Liver (tissue), 9 donors: ENCODE measurements around the gene LIPE. TPM values are rescaled to one million over a fixed set of nuclear protein-coding genes. Genes with fewer than 3 reads are reported as not detected.

Experiments
- DNase-seq: peaks from one replicate; pipeline ENCODE4 v3.0.0-alpha.2; 2017; ENCODE audit warnings: low spot score
- H3K27ac ChIP-seq, 2 donors: one replicate each; pipeline ENCODE4 v1.7.0; 2013; ENCODE audit warnings: inconsistent platforms in 2 of 2, low read length in 2 of 2, control low read depth in 1 of 2, low read depth in 1 of 2, mild to moderate bottlenecking in 1 of 2
- H3K27me3 ChIP-seq, 4 donors: one replicate each; pipeline versions ENCODE4 v1.6.1 to v1.7.0; 2013; ENCODE audit warnings: low read length in 3 of 4, inconsistent platforms in 1 of 4, mild to moderate bottlenecking in 1 of 4, moderate library complexity in 1 of 4; ENCODE audit not compliant: control insufficient read depth in 4 of 4, insufficient read depth in 4 of 4
- H3K36me3 ChIP-seq, 4 donors: one replicate each; pipeline versions ENCODE4 v1.6.1 to v1.7.0; 2013; ENCODE audit warnings: low read length in 3 of 4, mild to moderate bottlenecking in 3 of 4, low read depth in 1 of 4, moderate library complexity in 1 of 4; ENCODE audit not compliant: control insufficient read depth in 4 of 4, insufficient read depth in 3 of 4
- H3K4me1 ChIP-seq, 4 donors: one replicate each; pipeline versions ENCODE4 v1.6.1 to v1.7.0; 2013; ENCODE audit warnings: low read length in 3 of 4, mild to moderate bottlenecking in 3 of 4, moderate library complexity in 1 of 4; ENCODE audit not compliant: control insufficient read depth in 4 of 4, insufficient read depth in 4 of 4
- H3K4me3 ChIP-seq, 3 donors: one replicate each; pipeline versions ENCODE4 v1.6.1 to v1.7.0; 2013; ENCODE audit warnings: low read length in 3 of 3, control low read depth in 1 of 3, low read depth in 1 of 3, mild to moderate bottlenecking in 1 of 3
- H3K9ac ChIP-seq, 2 donors: one replicate each; pipeline ENCODE4 v1.7.0; 2013; ENCODE audit warnings: low read length in 2 of 2, mild to moderate bottlenecking in 2 of 2, moderate library complexity in 2 of 2, control low read depth in 1 of 2, low read depth in 1 of 2
- H3K9me3 ChIP-seq, 4 donors: one replicate each; pipeline versions ENCODE4 v1.6.1 to v1.7.0; 2013; ENCODE audit warnings: low read length in 3 of 4; ENCODE audit not compliant: control insufficient read depth in 4 of 4
- EGR1 ChIP-seq, 2 donors: IDR thresholded peaks; 2 replicates each; pipeline ENCODE4 v1.6.1; 2016 to 2018; ENCODE audit warnings: antibody characterized with exemption in 2 of 2, low read depth in 2 of 2
- FOXA1 ChIP-seq: IDR thresholded peaks from 2 replicates; pipeline ENCODE4 v1.6.1; 2016; ENCODE audit warnings: antibody characterized with exemption
- FOXA2 ChIP-seq: IDR thresholded peaks from 2 replicates; pipeline ENCODE4 v1.6.1; 2016; ENCODE audit warnings: antibody characterized with exemption
- GABPA ChIP-seq, 2 donors: IDR thresholded peaks in 1 of 2; conservative IDR thresholded peaks in 1 of 2; 2 replicates each; pipeline ENCODE4 v1.6.1; 2016; ENCODE audit warnings: antibody characterized with exemption in 2 of 2, mild to moderate bottlenecking in 1 of 2, moderate library complexity in 1 of 2
- HNF4A ChIP-seq, 2 donors: conservative IDR thresholded peaks; 2 replicates each; pipeline ENCODE4 v1.6.1; 2016; ENCODE audit warnings: antibody characterized with exemption in 2 of 2, mild to moderate bottlenecking in 2 of 2
- HNF4G ChIP-seq: IDR thresholded peaks from 2 replicates; pipeline ENCODE4 v1.6.1; 2016; ENCODE audit warnings: antibody characterized with exemption
- JUND ChIP-seq, 2 donors: IDR thresholded peaks; 2 replicates each; pipeline ENCODE4 v1.6.1; 2016; ENCODE audit warnings: antibody characterized with exemption in 2 of 2
- RAD21 ChIP-seq, 2 donors: IDR thresholded peaks; 2 replicates each; pipeline ENCODE4 v1.6.1; 2016; ENCODE audit warnings: antibody characterized with exemption in 2 of 2, mild to moderate bottlenecking in 2 of 2
- RXRA ChIP-seq, 2 donors: IDR thresholded peaks; 2 replicates each; pipeline ENCODE4 v1.6.1; 2017 to 2018; ENCODE audit warnings: antibody characterized with exemption in 2 of 2, mild to moderate bottlenecking in 1 of 2
- SP1 ChIP-seq: IDR thresholded peaks from 2 replicates; pipeline ENCODE4 v1.6.1; 2018; ENCODE audit warnings: antibody characterized with exemption, mild to moderate bottlenecking
- TAF1 ChIP-seq: conservative IDR thresholded peaks from 2 replicates; pipeline ENCODE4 v1.6.1; 2016; ENCODE audit warnings: antibody characterized with exemption, mild to moderate bottlenecking
- YY1 ChIP-seq: IDR thresholded peaks from 2 replicates; pipeline ENCODE4 v1.6.1; 2016; ENCODE audit warnings: antibody characterized with exemption, mild to moderate bottlenecking
- WGBS: extraction: QIAGEN DNeasy Blood & Tissue Kit; methylation state at CpG from one replicate; pipeline ENCODE4 v1.1.7; 2013; 5-methylcytosine and 5-hydroxymethylcytosine counted together
- polyA plus RNA-seq, 2 donors: library from polyadenylated mRNA; stranded (reverse) in 1 of 2; unstranded in 1 of 2; fragments of 200-250 nt in 1 of 2; fragments of >200 nt in 1 of 2; fragmentation: Nextera tagmentation in 1 of 2; extraction: Ambion mirVana in 1 of 2; gene quantifications; one replicate each; pipeline versions ENCODE4 v1.2.1 to v1.2.3, GENCODE V29; 2013 to 2015
- total RNA-seq, 2 donors: library from RNA; depleted of rRNA; stranded (reverse); fragments of >200 nt; gene quantifications; one replicate each; pipeline ENCODE4 v1.2.3, GENCODE V29; 2014
- TF ChIP-seq, protein P1 (sequence below): fragments of 150-350 bp; IDR thresholded peaks from 2 replicates; pipeline ENCODE4 v1.5.1; 2017; ENCODE audit warnings: improper control_type of control experiment, low read depth, low read length; ENCODE audit not compliant: missing input control
- TF ChIP-seq, protein P2 (sequence below): IDR thresholded peaks from 2 replicates; pipeline ENCODE4 v1.6.1; 2016; ENCODE audit warnings: antibody characterized with exemption
- TF ChIP-seq, protein P3 (sequence below): IDR thresholded peaks from 2 replicates; pipeline ENCODE4 v1.6.1; 2016; ENCODE audit warnings: antibody characterized with exemption, mild to moderate bottlenecking
- donor health status: healthy.
- donor health status: healthy.
- donor health status: healthy.
- donor health status: healthy.
- donor health status: healthy.

The LIPE gene
- total and polyA plus RNA-seq, 4 donors: 0.88 to 4.7 (median 1.5) TPM

DNA sequence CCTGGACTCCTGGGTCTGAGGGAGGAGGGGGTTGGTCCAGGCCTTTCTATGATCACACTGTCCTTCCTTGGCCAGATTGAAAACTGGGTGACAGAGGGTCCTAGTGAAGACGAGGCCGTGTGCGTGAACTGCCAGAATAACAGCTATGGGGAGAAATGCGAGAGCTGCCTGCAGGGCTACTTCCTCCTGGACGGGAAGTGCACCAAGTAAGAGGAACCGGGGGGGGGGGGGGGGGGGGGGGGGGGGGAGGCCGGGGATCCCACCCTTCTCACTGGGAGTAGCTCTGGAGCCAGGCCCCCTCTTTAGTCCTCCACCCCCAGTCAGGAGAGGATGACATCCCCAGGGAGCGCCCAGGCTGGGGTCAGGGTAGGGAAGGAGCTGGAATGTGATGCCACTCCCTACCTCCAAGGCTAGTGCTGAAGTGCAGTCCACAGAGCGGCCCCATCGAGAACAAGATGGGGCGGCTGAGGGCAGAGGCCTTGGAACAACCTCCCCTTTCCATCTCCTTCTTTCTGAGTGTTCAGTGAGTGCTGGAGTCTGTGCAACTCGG lies 56.5 kb downstream of the LIPE start:
- H3K4me3 ChIP-seq: no peak overlapping the region
- TF ChIP-seq, protein P1, sequence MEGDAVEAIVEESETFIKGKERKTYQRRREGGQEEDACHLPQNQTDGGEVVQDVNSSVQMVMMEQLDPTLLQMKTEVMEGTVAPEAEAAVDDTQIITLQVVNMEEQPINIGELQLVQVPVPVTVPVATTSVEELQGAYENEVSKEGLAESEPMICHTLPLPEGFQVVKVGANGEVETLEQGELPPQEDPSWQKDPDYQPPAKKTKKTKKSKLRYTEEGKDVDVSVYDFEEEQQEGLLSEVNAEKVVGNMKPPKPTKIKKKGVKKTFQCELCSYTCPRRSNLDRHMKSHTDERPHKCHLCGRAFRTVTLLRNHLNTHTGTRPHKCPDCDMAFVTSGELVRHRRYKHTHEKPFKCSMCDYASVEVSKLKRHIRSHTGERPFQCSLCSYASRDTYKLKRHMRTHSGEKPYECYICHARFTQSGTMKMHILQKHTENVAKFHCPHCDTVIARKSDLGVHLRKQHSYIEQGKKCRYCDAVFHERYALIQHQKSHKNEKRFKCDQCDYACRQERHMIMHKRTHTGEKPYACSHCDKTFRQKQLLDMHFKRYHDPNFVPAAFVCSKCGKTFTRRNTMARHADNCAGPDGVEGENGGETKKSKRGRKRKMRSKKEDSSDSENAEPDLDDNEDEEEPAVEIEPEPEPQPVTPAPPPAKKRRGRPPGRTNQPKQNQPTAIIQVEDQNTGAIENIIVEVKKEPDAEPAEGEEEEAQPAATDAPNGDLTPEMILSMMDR: no peak
- TF ChIP-seq RXRA (IDR thresholded peaks at IDR 0.05) (no peak), SP1 (no peak), JUND (IDR thresholded peaks at IDR 0.05) (no peak), EGR1 (IDR thresholded peaks at IDR 0.05; ENCODE audit: low read depth in 2 of 2) (no peak), GABPA (IDR thresholded peaks at IDR 0.05 in 1 of 2, conservative IDR thresholded peaks at IDR 0.05 in 1 of 2) (no peak), FOXA2 (no peak), RAD21 (IDR thresholded peaks at IDR 0.05) (no peak), HNF4G (no peak), YY1 (no peak), HNF4A (conservative IDR thresholded peaks at IDR 0.05) (no peak), TAF1 (no peak), FOXA1 (no peak)
- TF ChIP-seq, protein P2, sequence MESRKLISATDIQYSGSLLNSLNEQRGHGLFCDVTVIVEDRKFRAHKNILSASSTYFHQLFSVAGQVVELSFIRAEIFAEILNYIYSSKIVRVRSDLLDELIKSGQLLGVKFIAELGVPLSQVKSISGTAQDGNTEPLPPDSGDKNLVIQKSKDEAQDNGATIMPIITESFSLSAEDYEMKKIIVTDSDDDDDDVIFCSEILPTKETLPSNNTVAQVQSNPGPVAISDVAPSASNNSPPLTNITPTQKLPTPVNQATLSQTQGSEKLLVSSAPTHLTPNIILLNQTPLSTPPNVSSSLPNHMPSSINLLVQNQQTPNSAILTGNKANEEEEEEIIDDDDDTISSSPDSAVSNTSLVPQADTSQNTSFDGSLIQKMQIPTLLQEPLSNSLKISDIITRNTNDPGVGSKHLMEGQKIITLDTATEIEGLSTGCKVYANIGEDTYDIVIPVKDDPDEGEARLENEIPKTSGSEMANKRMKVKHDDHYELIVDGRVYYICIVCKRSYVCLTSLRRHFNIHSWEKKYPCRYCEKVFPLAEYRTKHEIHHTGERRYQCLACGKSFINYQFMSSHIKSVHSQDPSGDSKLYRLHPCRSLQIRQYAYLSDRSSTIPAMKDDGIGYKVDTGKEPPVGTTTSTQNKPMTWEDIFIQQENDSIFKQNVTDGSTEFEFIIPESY: no peak
- TF ChIP-seq, protein P3, sequence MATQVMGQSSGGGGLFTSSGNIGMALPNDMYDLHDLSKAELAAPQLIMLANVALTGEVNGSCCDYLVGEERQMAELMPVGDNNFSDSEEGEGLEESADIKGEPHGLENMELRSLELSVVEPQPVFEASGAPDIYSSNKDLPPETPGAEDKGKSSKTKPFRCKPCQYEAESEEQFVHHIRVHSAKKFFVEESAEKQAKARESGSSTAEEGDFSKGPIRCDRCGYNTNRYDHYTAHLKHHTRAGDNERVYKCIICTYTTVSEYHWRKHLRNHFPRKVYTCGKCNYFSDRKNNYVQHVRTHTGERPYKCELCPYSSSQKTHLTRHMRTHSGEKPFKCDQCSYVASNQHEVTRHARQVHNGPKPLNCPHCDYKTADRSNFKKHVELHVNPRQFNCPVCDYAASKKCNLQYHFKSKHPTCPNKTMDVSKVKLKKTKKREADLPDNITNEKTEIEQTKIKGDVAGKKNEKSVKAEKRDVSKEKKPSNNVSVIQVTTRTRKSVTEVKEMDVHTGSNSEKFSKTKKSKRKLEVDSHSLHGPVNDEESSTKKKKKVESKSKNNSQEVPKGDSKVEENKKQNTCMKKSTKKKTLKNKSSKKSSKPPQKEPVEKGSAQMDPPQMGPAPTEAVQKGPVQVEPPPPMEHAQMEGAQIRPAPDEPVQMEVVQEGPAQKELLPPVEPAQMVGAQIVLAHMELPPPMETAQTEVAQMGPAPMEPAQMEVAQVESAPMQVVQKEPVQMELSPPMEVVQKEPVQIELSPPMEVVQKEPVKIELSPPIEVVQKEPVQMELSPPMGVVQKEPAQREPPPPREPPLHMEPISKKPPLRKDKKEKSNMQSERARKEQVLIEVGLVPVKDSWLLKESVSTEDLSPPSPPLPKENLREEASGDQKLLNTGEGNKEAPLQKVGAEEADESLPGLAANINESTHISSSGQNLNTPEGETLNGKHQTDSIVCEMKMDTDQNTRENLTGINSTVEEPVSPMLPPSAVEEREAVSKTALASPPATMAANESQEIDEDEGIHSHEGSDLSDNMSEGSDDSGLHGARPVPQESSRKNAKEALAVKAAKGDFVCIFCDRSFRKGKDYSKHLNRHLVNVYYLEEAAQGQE: no peak
- no peaks in the 10 kb centered on the region for H3K27me3 ChIP-seq
- no peaks in the 10 kb centered on the region for H3K9me3 ChIP-seq
- no peak overlapping the region for H3K9ac ChIP-seq
- no peaks in the 10 kb centered on the region for H3K4me1 ChIP-seq
- no peak overlapping the region for H3K27ac ChIP-seq
- no peak for DNase-seq
- peaks cover 0 to 9% (median 1%) of the 10 kb centered on the region in 4 donors for H3K36me3 ChIP-seq
- 74% methylated on average over 12 of the region's 12 CpGs for WGBS

DNA sequence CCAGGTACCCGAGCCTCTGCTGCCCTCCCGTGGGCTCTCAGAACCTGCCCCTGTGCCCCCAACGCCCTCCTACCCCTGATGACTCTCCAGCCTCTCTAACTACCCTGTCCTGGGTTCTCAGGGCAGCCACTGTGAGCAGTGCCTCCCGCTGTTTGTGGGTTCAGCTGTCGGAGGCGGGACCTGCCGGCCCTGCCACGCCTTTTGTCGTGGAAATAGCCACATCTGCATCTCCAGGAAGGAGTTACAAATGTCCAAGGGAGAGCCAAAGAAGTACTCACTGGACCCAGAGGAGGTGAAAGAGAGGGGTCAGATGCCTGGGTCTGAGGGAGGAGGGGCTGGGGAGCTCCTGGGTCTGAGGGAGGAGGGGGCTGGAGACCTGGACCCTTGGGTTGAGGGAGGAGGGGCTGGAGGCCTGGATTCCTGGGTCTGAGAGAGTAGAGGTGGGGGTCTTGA lies 57.1 kb downstream of the LIPE start:
- WGBS: 83% methylated on average over 9 of the region's 9 CpGs
- DNase-seq: no peak
- no peaks in the 10 kb centered on the region for H3K9me3 ChIP-seq
- no peak for TF ChIP-seq EGR1 (IDR thresholded peaks at IDR 0.05; ENCODE audit: low read depth in 2 of 2)
- TF ChIP-seq, protein P1: no peak
- H3K36me3 ChIP-seq: peaks cover 0 to 5% (median 1%) of the 10 kb centered on the region in 4 donors
- H3K9ac ChIP-seq: no peak overlapping the region
- no peaks in the 10 kb centered on the region for H3K27me3 ChIP-seq
- no peak overlapping the region for H3K27ac ChIP-seq
- no peak overlapping the region for H3K4me3 ChIP-seq
- no peaks in the 10 kb centered on the region for H3K4me1 ChIP-seq
